C4-2B (cell line): ENCODE data around the gene POMZP3.
"Not testable (repeated sequence)": the region's sequence is repeated elsewhere in the genome, so short reads cannot be mapped to it uniquely, and the experiment has no call there.

Source experiments
- H3K27ac ChIP-seq: fragments of 450-650 bp; 2 replicates; pipeline ENCODE4 v1.5.1; 2017

The POMZP3 gene

GRCh38 chr7:76591602-76592304 is 35.3 kb downstream of the POMZP3 start:
- H3K27ac ChIP-seq: not testable (repeated sequence)

- not testable (repeated sequence) for H3K27ac ChIP-seq
Measured at GRCh38 chr7:76591033-76591432, 36.0 kb downstream of the POMZP3 start.

DNA sequence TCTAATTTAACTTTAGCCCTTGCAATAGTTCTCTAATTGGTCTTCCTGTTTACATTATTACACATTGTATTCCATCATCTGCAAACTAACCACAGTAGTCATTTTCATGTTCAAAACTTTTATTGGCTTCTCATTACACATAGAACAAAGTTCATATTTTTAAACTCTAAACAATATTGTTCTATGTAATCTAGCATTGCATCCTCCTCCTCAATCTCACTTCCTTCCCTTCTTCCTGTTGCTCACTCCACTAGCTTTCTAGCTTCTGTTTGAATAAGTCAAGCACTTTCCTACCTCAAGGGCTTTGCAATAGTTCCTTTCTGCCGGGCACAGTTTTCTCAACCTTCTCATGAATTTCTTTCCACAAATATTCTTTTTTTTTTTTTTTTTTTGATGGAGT is 38.5 kb downstream of the POMZP3 start:
- not testable (repeated sequence) for H3K27ac ChIP-seq

DNA sequence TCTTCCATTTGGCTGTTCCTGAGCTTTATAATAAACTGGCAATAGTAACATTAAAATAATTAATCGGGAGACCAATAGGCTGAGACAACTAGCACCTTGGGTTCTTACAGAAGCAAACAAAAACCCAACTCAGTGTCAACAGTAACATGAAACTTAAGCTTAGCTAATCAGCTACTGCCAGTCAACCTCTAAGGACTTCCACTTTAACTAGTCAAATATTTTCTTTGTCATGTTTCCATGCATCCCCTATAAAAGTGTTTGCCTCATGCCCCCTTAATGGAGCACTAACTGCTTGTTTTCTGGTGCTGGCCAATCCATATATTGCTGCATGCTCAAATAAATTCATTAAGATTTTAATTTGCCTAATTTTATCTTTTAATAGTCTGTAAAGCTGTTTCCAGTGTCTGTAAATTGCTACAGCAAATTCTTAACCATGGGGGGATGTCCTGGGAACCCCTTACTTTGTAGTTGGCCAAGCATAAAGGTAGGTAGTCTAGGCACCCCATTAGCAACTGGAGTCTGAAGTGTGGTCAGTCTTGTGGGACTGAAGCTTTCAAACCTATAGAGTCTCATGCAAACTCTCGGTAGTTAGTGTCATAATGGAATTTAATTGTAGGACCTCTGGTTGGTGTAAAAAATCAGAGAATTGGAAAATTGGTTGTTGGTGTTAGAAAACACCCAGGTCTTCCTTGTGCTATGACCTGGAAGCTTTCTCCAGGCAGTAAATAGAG is 40.3 kb downstream of the POMZP3 start:
- H3K27ac ChIP-seq: not testable (repeated sequence)

DNA sequence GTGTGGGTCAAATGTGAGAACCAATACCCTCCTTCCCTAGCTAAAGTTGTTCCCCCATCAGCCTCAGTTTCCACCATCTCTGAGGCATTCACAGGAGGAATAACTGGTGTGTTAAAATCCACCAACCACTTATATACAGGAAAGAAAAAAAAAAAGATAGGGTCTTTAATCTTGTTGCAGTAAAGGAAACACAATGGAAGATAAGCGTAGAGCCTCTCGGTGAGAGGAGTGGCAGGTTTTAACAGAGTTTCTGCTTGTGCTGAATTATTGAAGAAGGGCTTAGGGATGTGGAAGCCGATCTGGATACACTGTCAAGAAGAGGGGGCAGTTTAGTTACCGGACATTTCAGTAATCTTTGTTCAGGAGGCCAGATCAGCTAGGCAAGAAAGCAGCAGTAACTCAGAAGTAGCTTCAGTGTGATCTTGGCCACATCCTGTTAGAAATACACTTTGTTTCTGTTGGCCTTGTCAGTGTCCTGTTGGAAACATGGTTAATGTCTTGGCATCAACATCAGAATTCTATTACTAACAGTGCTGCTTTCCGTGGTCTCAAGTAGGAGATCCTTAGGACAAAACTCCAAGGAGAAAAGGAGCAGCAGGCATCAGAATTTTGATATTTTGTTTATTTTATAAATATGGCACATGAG is 43.3 kb downstream of the POMZP3 start:
- not testable (repeated sequence) for H3K27ac ChIP-seq

GRCh38 chr7:76582848-76583631 is 44.0 kb downstream of the POMZP3 start:
- not testable (repeated sequence) for H3K27ac ChIP-seq

GRCh38 chr7:76575919-76576655 is 51.0 kb downstream of the POMZP3 start:
- not testable (repeated sequence) for H3K27ac ChIP-seq

DNA sequence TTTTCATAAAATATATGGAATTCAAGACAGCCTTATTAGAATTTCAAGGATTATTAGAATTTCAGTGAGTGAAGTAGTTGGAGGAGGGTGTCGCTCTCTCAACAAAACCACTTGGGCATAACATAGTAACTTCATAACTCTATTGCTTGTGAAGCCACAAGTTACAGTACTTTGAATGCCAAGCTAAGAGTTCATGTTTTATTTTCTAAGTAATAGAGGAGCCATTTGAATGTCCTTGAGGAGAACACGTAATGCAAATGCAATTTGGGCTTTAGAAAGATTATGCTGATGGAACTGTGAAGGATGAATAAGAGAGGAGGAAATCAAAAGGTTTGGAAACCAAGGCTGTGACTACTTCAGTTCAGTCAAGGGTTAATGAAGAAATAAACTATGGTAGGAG is 51.6 kb downstream of the POMZP3 start:
- H3K27ac ChIP-seq: not testable (repeated sequence)

DNA sequence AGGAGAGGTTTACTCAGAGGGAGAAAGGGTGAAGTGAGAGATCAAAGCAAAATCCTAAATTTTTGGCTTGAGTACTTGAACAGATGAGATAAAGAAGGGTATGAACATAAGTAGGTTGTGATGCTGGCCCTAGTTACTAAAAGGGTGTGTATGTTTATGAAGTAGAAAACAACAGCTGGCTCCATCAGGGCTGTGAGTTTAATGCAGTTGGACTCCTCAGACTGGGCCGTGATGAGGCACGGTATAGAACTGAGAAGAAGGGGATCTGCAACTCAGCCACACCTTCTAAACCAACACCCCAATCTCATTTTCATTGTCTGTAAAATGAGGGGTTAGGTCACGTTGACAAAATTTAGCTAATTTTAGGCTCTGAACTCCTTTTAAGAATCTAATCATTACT is 54.8 kb downstream of the POMZP3 start:
- not testable (repeated sequence) for H3K27ac ChIP-seq

- not testable (repeated sequence) for H3K27ac ChIP-seq
Measured at GRCh38 chr7:76570324-76570775, 56.7 kb downstream of the POMZP3 start.

- not testable (repeated sequence) for H3K27ac ChIP-seq
Measured at GRCh38 chr7:76568742-76569141, 58.3 kb downstream of the POMZP3 start.

DNA sequence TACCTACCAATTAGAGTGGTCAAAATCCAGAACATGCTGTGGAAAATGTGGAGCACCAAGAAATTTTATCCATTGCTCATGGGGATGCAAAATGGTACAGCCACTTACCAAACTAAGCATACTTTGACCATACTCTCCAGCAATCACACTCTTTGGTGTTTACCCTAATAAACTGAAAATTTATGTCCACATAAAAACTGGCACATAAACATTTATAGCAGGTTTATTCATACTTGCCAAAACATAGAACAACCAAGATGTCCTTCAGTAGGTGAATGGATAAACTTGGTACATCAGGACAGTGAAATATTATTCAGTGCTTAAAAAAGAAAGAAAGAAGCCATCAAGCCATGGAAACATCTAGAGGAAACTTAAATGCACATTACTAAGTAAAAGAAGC is 59.3 kb downstream of the POMZP3 start:
- not testable (repeated sequence) for H3K27ac ChIP-seq

DNA sequence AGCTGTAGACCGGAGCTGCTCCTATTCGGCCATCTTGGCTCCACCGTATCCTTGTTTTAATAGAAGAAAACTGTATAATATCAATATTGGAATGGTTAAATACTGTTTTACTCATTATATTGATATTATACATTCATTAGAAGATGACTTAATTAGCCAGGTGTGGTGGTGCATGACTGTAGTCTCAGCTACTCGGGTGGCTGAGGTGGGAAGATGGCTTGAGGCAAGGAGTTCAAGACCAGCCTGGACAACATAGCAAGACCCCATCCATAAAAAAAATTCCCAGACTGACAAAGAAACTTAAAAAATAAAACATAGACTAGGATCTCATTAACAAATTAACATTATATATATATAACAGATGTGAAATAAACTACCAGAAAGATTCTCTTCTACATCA is 59.8 kb downstream of the POMZP3 start:
- H3K27ac ChIP-seq: not testable (repeated sequence)

DNA sequence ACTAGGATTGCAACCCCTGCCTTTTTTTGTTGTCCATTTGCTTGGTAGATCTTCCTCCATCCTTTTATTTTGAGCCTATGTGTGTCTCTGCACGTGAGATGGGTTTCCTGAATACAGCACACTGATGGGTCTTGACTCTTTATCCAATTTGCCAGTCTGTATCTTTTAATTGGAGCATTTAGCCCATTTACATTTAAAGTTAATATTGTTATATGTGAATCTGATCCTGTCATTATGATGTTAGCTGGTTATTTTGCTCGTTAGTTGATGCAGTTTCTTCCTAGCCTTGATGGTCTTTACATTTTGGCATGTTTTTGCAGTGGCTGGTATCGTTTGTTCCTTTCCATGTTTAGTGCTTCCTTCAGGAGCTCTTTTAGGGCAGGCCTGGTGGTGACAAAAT is 62.1 kb downstream of the POMZP3 start:
- H3K27ac ChIP-seq: not testable (repeated sequence)

DNA sequence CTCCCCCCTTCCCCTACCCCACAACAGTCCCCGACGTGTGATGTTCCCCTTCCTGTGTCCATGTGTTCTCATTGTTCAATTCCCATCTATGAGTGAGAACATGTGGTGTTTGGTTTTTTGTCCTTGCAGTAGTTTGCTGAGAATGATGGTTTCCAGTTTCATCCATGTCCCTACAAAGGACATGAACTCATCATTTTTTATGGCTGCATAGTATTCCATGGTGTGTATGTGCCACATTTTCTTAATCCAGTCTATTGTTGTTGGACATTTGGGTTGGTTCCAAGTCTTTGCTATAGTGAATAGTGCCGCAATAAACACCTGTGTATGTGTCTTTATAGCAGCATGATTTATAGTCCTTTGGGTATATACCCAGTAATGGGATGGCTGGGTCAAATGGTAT is 65.7 kb downstream of the POMZP3 start:
- not testable (repeated sequence) for H3K27ac ChIP-seq

- H3K27ac ChIP-seq: not testable (repeated sequence)
Measured at GRCh38 chr7:76560157-76560556, 66.9 kb downstream of the POMZP3 start.
